Esophagus (tissue), 2 donors: ENCODE results near the gene PABPC1L2A. TPM values are rescaled to one million over a fixed set of nuclear protein-coding genes. Genes with fewer than 3 reads are reported as not detected.
"Not testable (repeated sequence)": the region's sequence is repeated elsewhere in the genome, so short reads cannot be mapped to it uniquely, and the experiment has no call there.

ENCODE experiments used
- H3K27ac ChIP-seq, 2 donors: one replicate each; pipeline ENCODE4 v1.5.1; 2013; ENCODE audit warnings: low read depth in 2 of 2, mild to moderate bottlenecking in 2 of 2, inconsistent platforms in 1 of 2, low read length in 1 of 2, moderate library complexity in 1 of 2
- H3K27me3 ChIP-seq, 2 donors: one replicate each; pipeline ENCODE4 v1.6.1; 2013; ENCODE audit warnings: low read length in 2 of 2, control low read depth in 1 of 2, mild to moderate bottlenecking in 1 of 2; ENCODE audit not compliant: insufficient read depth in 2 of 2, control insufficient read depth in 1 of 2
- H3K36me3 ChIP-seq, 2 donors: one replicate each; pipeline ENCODE4 v1.6.1; 2013; ENCODE audit warnings: low read length in 1 of 2; ENCODE audit not compliant: control insufficient read depth in 2 of 2, insufficient read depth in 2 of 2
- H3K4me1 ChIP-seq, 2 donors: one replicate each; pipeline ENCODE4 v1.6.1; 2013; ENCODE audit warnings: low read length in 1 of 2; ENCODE audit not compliant: control insufficient read depth in 2 of 2, insufficient read depth in 2 of 2
- H3K4me3 ChIP-seq, 2 donors: one replicate each; pipeline ENCODE4 v1.5.1; 2013; ENCODE audit warnings: low read length in 2 of 2, mild to moderate bottlenecking in 2 of 2, low read depth in 1 of 2, moderate library complexity in 1 of 2
- H3K9me3 ChIP-seq, 2 donors: one replicate each; pipeline ENCODE4 v1.6.1; 2013; ENCODE audit warnings: mild to moderate bottlenecking in 2 of 2, low read depth in 1 of 2, low read length in 1 of 2, moderate library complexity in 1 of 2; ENCODE audit not compliant: control insufficient read depth in 2 of 2, insufficient read depth in 1 of 2
- WGBS, 2 donors: extraction: QIAGEN DNeasy Blood & Tissue Kit; methylation state at CpG; one replicate each; pipeline ENCODE4 v1.1.7; 2013; 5-methylcytosine and 5-hydroxymethylcytosine counted together
- polyA plus RNA-seq, 2 donors: library from polyadenylated mRNA; stranded (reverse); fragments of 200-250 nt; gene quantifications; one replicate each; pipeline ENCODE4 v1.2.3, GENCODE V29; 2013
- donor health status: healthy with polysubstance abuse.
- donor health status: Bipolar disorder and iron deficiency.

The PABPC1L2A gene
- not detected for polyA plus RNA-seq

DNA sequence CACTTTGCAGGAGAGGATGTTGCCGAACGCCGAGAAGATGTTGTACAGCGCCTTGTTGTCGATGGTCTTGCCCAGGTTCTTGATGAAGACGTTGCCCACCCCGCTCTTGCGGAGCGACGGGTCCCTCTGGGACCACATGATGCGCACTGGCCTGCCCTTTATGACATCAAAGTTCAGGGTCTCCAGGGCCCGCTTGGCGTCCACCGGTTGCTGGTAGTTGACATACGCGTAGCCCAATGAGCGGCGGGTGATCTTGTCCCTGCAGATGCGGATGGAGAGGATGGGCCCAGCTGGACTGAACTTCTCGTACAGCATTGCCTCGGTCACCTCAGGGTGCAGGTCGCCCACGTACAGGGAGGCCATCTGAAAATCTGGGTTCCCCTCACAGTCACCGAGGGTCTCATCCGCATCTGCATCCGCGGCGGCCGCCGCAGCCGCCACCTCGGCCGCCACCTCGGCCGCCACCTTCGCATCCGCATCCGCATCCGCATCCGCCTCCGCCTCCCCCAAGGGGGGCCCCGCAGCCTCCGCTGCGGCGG lies at the start of gene PABPC1L2A:
Gene PABPC1L2A, minus strand, starts transcription at position 489 of the 539 bp plus-strand sequence. Its CDS starts 126 bp downstream, at position 363.
- 2% methylated on average over 8 of the region's 45 CpGs; no CpG with 5 or more reads in 1 of the 2 donors for WGBS, 2 donors
- H3K36me3 ChIP-seq, H3K4me1 ChIP-seq: not testable (repeated sequence)

DNA sequence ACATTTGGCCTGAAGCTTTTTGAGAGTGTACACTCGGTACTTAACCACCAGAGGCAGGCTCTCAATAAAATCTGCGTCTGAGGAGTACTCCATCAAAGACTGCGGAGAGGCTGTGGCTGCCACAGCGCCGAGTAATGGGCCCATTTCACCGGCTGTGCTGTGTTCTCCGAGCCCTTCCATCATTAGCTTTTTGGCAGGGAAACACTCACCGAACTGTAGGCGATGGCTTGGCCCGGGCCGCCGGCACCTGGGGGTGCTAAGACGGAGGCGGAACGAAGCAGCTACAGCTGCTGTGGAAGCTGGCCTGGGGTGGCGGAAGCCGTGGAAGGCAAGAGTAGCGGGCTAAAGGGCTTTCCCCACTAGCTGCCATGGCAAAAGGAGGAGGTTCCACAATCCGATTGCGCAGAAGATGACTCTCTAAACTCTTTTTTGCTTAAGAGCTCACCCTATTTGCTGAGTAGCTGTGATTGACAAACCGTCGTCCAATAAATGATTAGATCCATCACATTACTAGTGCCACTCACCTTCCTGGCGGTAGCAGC lies 48.5 kb upstream of the PABPC1L2A start:
- no peak overlapping the region for H3K27ac ChIP-seq
- H3K27me3 ChIP-seq, result no peaks in the 10 kb centered on the region
- peaks cover 0 to 2% of the 10 kb centered on the region in 2 donors for H3K9me3 ChIP-seq
- no peak overlapping the region for H3K4me3 ChIP-seq
- no peaks in the 10 kb centered on the region for H3K36me3 ChIP-seq
- no peaks in the 10 kb centered on the region for H3K4me1 ChIP-seq
- 51% methylated on average over 23 of the region's 23 CpGs for WGBS, 2 donors

More for the DNA sequence above, at the start of gene PABPC1L2A:
- H3K27ac ChIP-seq, H3K27me3 ChIP-seq, H3K9me3 ChIP-seq, H3K4me3 ChIP-seq: not testable (repeated sequence)

DNA sequence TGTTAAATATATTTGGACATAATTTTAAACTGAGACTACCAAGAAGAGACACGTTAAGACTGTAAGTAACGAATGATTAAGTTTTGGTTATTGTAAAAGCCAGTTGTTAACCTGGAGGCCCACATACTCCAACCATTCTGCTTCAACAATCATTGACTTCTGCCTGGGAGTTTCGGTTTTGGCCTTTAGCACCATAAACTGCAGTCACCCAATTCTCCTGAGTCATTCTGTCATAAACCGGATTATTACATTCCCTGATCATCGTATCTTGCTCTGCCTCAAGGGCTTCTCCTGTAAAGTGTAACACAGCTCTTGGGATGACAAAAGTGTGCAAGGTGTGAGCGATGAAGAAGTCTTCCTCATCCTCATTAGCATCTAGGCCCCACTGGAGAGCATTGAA lies 46.9 kb upstream of the PABPC1L2A start:
- H3K27me3 ChIP-seq, result no peaks in the 10 kb centered on the region
- H3K4me1 ChIP-seq, result no peaks in the 10 kb centered on the region
- peaks cover 0 to 2% of the 10 kb centered on the region in 2 donors for H3K9me3 ChIP-seq
- 84 to 90% methylated on average over 6 of the region's 6 CpGs for WGBS, 2 donors
- H3K36me3 ChIP-seq, result no peaks in the 10 kb centered on the region
- H3K27ac ChIP-seq, result no peak overlapping the region
- no peak overlapping the region for H3K4me3 ChIP-seq

DNA sequence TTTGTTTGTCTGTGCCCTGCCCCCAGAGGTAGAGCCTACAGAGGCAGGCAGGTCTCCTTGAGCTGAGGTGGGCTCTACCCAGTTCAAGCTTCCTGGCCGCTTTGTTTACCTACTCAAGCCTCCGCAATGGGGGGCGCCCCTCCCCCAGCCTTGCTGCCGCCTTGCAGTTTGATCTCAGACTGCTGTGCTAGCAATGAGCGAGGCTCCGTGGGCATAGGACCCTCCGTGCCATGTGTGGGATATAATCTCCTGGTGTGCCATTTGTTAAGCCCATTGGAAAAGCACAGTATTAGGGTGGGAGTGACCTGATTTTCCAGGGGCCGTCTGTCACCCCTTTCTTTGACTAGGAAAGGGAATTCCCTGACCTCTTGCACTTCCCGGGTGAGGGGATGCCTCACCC lies 20.2 kb upstream of the PABPC1L2A start:
- 86 to 90% methylated on average over 9 of the region's 9 CpGs for WGBS, 2 donors

DNA sequence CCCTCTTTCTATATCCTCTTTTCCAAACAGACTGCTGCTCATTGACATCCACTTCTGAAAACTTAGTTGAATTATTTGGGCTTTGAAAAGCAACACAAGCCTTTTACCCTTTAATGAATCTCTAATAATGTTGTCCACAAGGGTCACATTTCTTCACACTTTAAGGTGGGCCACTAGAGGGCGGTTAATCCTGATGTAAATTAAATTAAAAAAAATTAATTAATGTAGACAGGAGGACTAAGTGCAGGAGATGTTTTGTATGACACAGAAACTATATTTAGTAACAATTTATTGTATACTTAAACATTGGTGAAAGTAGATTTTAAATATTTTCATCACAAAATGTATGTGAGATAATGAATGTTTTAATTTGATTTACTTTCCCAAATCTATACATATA lies 7.5 kb upstream of the PABPC1L2A start:
- 7 to 19% methylated on average over 1 of the region's 1 CpG for WGBS, 2 donors
- not testable (repeated sequence) for H3K36me3 ChIP-seq, H3K4me1 ChIP-seq, H3K4me3 ChIP-seq, H3K9me3 ChIP-seq, H3K27me3 ChIP-seq, H3K27ac ChIP-seq

More for the DNA sequence above, 20.2 kb upstream of the PABPC1L2A start:
- H3K27ac ChIP-seq, H3K4me3 ChIP-seq, H3K27me3 ChIP-seq, H3K4me1 ChIP-seq, H3K9me3 ChIP-seq, H3K36me3 ChIP-seq: not testable (repeated sequence)

DNA sequence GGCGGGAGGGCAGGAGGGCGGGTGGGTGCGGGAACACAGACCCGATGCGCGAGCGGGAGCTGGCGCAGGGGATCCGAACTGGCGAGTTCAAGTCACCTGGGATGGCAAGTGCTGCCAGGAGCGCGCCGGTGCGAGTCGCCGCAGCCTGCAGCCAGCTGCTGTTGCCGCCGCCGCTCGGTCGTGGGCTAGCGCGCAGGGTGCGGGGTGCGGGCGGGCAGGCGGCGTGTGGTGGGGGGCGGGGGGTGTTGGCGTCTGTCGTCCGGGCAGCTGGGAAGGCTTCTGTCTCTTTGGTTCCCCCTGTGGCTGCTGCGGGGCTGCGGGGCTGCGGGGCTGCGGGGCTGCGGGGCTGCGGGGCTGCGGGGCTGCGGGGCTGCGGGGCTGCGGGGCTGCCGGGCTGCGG lies 572 bp upstream of the PABPC1L2A start:
- not testable (repeated sequence) for H3K9me3 ChIP-seq, H3K27ac ChIP-seq, H3K36me3 ChIP-seq, H3K4me3 ChIP-seq, H3K4me1 ChIP-seq, H3K27me3 ChIP-seq
- no CpG with 5 or more reads among the region's 44 CpGs for WGBS, 2 donors

DNA sequence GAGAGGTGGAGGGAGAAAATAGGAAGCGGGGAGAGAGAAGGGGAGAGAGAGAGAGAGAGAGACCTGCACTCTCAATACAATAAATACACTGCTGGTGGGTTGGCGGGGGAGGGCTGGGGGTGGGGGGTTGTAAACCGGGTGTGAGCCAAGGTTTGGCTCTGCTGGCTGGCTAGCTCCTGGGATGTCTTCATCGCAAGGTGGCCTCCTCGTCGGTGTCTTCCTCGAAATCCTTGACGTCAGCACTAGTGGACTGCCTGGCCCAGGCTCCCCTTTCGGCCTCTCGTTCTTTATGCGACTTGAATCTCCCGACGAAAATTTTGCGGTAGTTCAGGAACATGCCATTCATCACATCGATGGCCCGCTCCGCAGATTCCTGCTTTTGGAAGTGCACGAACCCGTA lies 715 bp downstream of the PABPC1L2A start:
- not testable (repeated sequence) for H3K27me3 ChIP-seq, H3K36me3 ChIP-seq, H3K4me1 ChIP-seq, H3K9me3 ChIP-seq, H3K4me3 ChIP-seq, H3K27ac ChIP-seq
- no CpG with 5 or more reads among the region's 19 CpGs for WGBS, 2 donors

DNA sequence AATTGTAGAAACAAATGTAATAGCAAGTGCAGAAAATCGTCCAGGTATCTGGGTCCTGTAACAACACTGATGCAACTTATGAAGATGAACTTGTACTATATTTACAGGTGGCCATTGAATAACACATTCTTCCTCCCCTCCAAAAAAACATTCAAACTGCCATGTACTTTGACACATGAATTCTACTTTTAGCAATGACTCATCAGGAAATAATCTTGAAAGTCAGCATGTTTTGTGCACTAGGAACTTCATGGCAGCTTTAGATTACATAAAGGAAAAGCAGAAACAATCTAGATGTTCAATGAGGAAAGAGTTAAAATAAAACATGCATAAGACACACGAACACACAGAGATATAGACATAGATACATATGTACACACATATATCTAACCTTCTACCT lies 2.5 kb downstream of the PABPC1L2A start:
- Histone ChIP-seq H3K9me3 (no peaks in the 10 kb centered on the region), H3K4me1 (no peaks in the 10 kb centered on the region), H3K36me3 (no peaks in the 10 kb centered on the region), H3K27ac (no peak overlapping the region), H3K27me3 (no peaks in the 10 kb centered on the region), H3K4me3 (no peak overlapping the region)
- 9 to 27% methylated on average over 2 of the region's 2 CpGs for WGBS, 2 donors

DNA sequence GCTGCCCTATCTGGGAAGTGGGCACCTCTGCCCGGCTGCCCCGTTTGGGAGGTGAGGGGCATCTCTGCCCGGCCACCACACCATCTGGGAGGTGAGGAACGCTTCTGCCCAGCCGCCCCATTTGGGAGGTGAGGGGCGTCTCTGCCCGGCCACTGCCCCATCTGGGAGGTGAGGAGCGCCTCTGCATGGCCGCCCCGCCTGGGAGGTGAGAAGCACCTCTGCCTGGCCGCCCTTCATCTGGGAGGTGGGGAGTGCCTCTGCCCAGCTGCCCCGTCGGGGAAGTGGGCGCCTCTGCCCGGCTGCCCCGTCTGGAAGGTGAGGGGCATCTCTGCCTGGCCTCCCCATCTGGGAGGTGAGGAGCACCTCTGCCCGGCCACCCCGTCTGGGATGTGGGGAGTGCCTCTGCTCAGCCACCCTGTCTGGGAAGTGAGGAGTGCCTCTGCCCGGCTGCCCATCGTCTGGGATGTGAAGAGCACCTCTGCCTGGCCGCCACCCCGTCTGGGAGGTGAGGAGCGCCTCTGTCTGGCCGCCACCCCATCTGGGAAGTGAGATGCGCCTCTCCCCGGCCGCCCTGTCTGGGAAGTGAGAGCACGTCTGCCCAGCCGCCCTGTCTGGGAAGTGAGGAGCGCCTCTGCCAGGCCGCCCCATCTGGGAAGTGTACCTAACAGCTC lies 9.8 kb downstream of the PABPC1L2A start:
- Histone ChIP-seq H3K27ac (no peak overlapping the region), H3K27me3 (no peaks in the 10 kb centered on the region), H3K4me1 (no peaks in the 10 kb centered on the region), H3K9me3 (peaks cover 0 to 13% of the 10 kb centered on the region in 2 donors), H3K4me3 (no peak overlapping the region), H3K36me3 (no peaks in the 10 kb centered on the region)
- 90 to 96% methylated on average over 25 to 31 of the region's 31 CpGs for WGBS, 2 donors
